HG03460 (cell line): ENCODE data around the gene AFAP1.
"Not testable (repeated sequence)": the region's sequence is repeated elsewhere in the genome, so short reads cannot be mapped to it uniquely, and the experiment has no call there.

Source experiments
- ATAC-seq: cut with Tn5 transposase; IDR thresholded peaks from one replicate; pipeline ENCODE4 v1.9.1; 2021; ENCODE audit not compliant: unreplicated experiment

The AFAP1 gene

GRCh38 chr4:7949759-7950158 lies 10.1 kb upstream of the AFAP1 start:
- ATAC-seq = no peak

DNA sequence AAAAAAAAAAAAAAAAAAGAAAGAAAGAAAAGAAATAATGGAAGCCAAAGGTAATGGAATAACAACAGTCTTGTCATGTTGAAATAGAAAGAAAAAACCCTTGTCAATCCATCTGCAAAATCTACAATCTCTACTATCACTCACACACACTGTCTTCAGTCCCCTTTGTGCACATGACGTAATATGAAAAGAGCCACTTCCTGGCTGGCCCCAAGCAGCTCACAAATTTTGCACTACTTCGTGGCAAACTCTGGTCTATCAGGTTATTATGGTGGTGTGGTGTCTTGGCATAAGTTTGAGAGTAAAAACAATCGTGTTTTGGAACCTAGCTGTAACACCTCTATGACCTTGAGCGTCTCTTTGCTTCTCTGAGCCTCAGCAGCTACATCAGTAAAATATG lies 8.3 kb upstream of the AFAP1 start:
- no peak for ATAC-seq

DNA sequence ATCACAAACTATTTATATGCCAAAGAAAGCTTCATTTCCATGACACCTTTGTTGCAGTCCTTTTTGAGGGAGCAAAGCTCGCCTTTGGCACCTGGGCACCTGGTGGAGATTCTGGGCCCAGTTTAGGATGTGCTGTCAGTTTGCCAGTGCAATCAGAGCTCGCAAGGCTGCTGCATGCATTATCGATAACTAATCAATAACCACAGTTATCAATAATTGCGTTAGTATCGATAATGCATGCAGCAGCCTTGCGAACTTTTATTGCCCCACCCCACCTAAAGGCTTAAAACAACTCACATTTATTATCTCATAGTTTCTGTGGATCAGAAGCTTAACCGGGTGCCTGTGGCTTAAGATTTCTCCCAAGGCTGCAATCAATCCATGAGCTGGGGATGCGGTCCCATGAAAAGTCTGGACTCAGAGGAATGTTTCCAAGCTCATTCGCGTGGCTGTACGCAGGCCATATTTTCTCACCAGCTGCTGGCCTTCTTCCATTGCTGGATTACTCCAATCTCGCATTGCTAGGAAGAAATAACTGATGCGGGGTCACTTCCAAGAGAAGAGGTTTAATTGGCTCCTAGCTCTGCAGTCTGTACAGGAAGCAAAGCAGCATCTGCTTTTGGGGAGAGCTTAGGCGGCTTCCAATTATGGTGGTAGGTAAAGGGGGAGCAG lies 6.2 kb upstream of the AFAP1 start:
- ATAC-seq = no peak

DNA sequence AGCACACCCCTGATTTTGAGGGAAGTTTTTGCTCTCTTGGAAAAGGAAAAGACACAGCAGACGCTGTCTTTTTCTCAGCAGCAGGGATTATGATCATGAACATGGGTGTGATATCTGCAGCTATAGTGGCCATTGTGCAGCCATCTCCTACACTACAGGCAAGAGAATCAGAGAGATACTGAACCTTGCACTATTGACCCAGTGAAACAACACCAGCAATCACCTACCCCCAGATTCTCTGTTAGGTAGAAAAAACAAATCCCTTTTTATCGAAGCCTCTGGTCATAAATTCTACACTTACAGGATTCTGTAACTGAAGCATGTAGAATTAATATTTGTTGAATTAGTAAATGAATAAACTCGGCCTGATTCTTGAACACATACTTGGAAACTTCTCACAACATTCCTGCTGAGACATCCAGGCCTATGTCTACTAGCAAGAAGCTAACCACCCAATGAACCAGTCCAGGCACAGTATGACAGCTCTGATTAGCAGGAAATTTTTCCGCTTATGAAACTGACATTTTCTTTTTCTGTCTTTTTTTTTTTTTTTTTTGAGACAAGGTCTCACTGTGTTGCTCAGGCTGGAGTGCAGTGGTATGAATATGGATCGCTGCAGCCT lies 5.0 kb upstream of the AFAP1 start:
- ATAC-seq = no peak

DNA sequence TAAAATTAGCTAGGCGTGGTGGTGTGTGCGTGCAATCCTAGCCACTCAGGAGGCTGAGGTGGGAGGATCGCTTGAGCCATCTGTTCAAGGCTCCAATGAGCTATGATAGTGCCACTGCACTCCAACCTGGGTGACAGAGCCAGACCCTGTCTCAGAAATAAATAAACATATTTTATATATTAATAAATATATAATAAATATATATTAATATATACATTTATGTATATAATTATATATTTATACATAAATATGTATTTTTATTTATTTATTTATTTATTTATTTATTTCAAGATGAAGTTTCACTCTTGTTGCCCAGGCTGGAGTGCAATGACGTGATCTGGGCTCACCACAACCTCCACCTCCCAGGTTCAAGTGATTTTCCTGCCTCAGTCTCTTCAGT lies 4.0 kb upstream of the AFAP1 start:
- not testable (repeated sequence) for ATAC-seq

DNA sequence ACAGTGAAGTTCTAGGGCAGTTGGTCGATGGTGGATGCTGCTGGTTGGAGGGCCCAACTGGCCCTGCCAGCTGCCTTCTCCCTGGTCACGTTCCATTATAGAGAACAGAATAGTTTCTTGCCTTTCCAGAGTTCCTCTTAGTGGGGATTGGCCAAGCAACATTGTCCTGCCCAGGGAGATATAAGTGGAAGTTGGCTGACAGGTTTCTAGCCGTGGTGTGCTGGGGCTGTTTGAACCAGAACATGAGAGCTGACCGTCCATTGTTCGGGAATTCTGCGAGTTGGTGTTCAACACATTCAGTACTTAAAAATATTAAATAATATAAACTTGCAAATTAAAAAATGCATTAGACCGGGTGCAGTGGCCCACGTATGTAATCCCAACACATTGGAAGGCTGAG lies 3.5 kb upstream of the AFAP1 start:
- no peak for ATAC-seq

DNA sequence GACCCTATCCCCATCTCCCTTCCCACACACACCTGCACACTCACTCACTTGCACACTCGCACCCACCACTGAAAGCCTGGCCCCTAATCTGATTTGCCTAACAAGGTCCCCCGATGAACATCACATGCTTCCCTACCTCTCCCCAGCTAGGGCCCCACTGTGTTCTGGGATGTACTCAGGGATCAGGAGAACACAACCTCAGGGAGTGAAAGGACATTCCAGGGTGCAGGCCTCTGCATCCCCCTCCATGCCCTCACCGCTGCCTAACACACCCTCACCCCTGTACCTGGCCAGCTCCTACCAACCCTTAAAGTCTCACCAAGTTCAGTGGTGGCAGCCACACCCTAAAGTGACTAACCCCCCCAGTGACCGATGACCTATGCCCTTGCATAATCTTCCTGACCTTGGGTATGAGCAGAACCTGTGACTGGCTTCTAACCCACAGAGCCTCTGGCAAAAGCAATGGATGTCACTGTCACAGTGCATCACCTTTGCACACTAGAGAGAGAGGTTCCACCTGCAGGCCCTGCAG lies 2.4 kb upstream of the AFAP1 start:
- no peak for ATAC-seq

DNA sequence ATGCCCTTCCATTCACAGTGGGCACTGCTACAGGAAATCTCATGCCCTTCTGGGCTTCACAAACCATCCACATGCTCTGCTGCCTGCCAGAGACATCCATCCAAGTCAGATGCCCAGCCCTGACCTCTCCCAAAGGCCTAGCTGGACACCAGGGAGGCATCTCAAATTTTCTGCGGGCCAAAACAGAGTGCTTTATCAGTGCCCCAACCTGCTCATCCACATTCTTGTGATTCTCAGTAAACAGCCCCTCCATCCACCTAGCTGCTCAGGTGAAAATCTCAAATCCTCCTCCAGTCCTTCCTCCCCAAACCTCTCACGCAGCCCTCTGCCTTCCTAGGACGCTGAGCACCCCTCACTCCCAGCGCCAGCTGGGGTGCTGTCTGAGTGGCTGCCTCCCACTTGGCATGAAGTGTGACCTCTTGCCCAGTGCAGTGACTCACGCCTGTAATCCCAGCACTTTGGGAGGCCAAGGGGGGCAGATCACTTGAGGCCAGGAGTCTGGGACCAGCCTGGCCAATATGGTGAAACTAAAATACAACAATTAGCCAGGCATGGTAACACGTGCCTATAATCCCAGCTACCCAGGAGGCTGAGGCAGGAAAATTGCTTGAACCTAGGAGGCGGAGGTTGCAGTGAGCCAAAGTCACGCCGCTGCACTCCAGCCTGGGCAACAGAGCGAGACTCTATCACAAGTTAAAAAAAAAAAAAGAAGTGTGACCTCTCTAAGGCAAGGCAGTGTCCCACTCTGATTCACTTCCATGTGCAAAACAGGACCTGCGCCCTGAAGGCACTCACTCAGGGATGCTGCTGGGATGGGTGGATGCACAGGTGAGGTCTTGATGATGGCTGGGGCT lies 1.7 kb upstream of the AFAP1 start:
- ATAC-seq = no peak

DNA sequence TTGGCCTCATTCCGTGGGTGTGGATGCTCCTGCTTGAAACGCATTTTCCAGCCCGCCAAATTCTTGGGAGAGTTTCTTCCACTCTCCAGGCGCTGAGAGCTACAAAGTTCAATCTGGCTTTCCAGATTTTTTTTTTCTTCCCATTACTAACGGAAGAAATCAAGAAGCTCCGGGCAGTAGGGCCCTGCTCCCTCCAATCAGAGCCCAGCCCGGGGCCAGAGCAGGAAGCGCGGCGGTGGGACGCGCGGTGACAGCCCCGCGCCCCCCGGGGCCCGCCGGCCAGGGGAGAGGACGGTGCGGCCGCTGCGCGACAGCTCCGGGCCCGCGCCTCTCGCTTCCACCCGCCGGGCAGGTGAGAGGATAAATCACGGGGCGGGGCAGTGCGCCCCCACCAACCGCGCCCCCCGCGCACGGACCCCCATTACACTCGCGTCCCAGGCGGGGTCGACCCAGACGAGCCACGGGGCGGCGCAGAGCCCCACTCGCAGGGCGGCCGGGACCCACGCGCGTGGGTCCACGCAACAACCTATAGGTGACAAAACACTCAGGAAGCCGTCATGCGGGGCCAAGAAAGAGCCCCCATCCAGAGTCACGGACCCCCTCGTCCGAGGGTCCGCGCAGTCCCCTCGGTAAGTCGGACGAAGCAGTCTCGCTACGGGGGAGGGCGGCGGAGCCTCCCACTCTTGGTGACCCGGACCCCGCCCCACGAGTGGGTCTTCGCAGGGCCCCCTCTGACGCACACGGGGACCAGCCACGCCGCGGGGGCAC lies 868 bp downstream of the AFAP1 start:
- no peak for ATAC-seq

- no peak for ATAC-seq
These were observed 1.4 kb downstream of the AFAP1 start for GRCh38 chr4:7938266-7938608.

GRCh38 chr4:7937006-7937405 lies 2.7 kb downstream of the AFAP1 start:
- ATAC-seq = no peak

GRCh38 chr4:7933651-7934510 lies 5.8 kb downstream of the AFAP1 start:
- ATAC-seq = no peak

GRCh38 chr4:7932287-7932686 lies 7.4 kb downstream of the AFAP1 start:
- no peak for ATAC-seq

GRCh38 chr4:7929118-7929951 lies 10.3 kb downstream of the AFAP1 start:
- ATAC-seq = no peak

- no peak for ATAC-seq
These were observed 10.9 kb downstream of the AFAP1 start for GRCh38 chr4:7928711-7929110.

- no peak for ATAC-seq
These were observed 12.8 kb downstream of the AFAP1 start for GRCh38 chr4:7926822-7927221.

DNA sequence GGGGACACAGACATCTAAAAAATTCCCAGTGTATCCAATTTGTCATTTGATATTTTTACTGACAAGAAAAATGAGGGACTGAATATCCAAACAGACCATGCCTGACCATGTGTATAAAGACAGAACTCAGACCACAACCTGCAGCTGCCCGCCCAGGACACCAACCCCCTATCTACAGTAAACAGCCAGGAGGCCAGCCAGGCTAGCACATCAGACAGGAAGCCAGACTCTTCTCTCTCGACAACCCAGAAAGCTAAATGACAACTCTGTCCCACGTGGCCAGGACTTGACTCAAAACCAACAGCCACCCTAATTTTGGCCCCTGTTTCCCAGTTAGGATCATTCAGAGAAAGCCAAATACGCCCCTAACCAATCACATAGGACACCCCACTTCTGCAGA lies 15.1 kb downstream of the AFAP1 start:
- ATAC-seq = no peak

- ATAC-seq = no peak
These were observed 15.5 kb downstream of the AFAP1 start for GRCh38 chr4:7924163-7924562.

DNA sequence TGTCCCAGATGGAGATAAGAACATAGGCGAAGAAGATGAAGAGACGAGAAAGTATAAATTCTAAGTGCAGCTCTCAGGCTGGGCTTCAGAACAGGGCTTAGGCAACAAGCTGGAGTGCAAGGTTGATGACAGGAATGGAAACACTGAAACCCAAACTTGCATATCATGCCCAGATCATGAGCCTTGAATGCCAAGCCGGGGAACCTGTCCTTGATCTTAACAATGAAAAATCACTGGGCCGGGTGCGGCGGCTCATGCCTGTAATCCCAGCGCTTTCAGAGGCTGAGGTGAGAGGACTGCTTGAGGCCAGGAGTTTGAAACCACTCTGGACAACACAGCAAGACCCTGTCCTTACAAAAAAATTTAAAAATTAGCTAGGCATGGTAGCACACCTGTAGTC lies 17.2 kb downstream of the AFAP1 start:
- ATAC-seq = no peak
